Testis (tissue), 3 donors: ENCODE measurements around the gene FZD2. TPM values are rescaled to one million over a fixed set of nuclear protein-coding genes. Genes with fewer than 3 reads are reported as not detected.
"Not testable (repeated sequence)": the region's sequence is repeated elsewhere in the genome, so short reads cannot be mapped to it uniquely, and the experiment has no call there.

ENCODE experiments used
- DNase-seq: peaks from one replicate; pipeline ENCODE4 v3.0.0-alpha.2; 2019
- H3K27ac ChIP-seq, 2 donors: fragments of 200-600 bp; sonication (generic); one replicate each; pipeline ENCODE4 v1.5.1; 2019
- H3K27me3 ChIP-seq: fragments of 200-600 bp; sonication (generic); one replicate; pipeline ENCODE4 v1.5.1; 2019
- H3K36me3 ChIP-seq: fragments of 200-600 bp; sonication (generic); one replicate; pipeline ENCODE4 v1.5.1; 2017; ENCODE audit warnings: low read depth; ENCODE audit errors: missing control alignments
- H3K4me1 ChIP-seq: fragments of 200-600 bp; sonication (generic); one replicate; pipeline ENCODE4 v1.5.1; 2019
- H3K4me3 ChIP-seq, 2 donors: fragments of 200-600 bp; sonication (generic); one replicate each; pipeline ENCODE4 v1.5.1; 2017 to 2019
- H3K9me3 ChIP-seq: fragments of 200-600 bp; sonication (generic); one replicate; pipeline ENCODE4 v1.5.1; 2017
- CTCF ChIP-seq, 3 experiments: fragments of 450-650 bp in 2 of 3; fragments of 200-600 bp in 1 of 3; sonication (generic) in 1 of 3; IDR thresholded peaks; one replicate each; pipeline ENCODE4 v1.5.1; 2016 to 2019; ENCODE audit warnings: antibody characterized with exemption in 3 of 3, mild to moderate bottlenecking in 2 of 3, moderate library complexity in 1 of 3
- POLR2A ChIP-seq: fragments of 450-650 bp; IDR thresholded peaks from one replicate; pipeline ENCODE4 v1.6.1; 2017; ENCODE audit warnings: antibody characterized with exemption, mild to moderate bottlenecking, moderate library complexity
- WGBS, 2 donors: methylation state at CpG; one replicate each; pipeline ENCODE4 v1.1.5; 2018; 5-methylcytosine and 5-hydroxymethylcytosine counted together
- intact Hi-C: fragments of 100-400 bp; cut with DNase I; formaldehyde crosslinking; loops from one replicate; pipeline ENCODE4 v1.15.1; 2023; ENCODE audit warnings: low total_unique reads
- polyA plus RNA-seq: library from polyadenylated mRNA; stranded (reverse); fragments of 350-450 nt; fragmentation: Illumina TruSeq; extraction: RNeasy Lipid Tissue Mini Kit (QIAGEN cat#74804); gene quantifications from one replicate; pipeline ENCODE4 v1.2.3, GENCODE V29; 2014; ENCODE audit warnings: low read depth, low replicate concordance; ENCODE audit not compliant: insufficient read depth
- total RNA-seq, 2 donors: library from RNA; depleted of rRNA; stranded (reverse); fragments of >200 nt; gene quantifications; one replicate each; pipeline ENCODE4 v1.2.3, GENCODE V29; 2016

The FZD2 gene
- total and polyA plus RNA-seq, 3 donors from 2014 or later: 4.2 to 9.1 (median 6.1) TPM

GRCh38 chr17:44565866-44566443 is 8.7 kb downstream of the FZD2 start:
- intact Hi-C loops: no loop called here
- Histone ChIP-seq H3K36me3 (no peaks in the 10 kb centered on the region), H3K9me3 (no peaks in the 10 kb centered on the region), H3K4me3 (no peak overlapping the region), H3K27ac (no peak overlapping the region), H3K4me1 (no peaks in the 10 kb centered on the region), H3K27me3 (no peaks in the 10 kb centered on the region)
- WGBS, 2 donors: 50 to 68% methylated on average over 13 to 14 of the region's 14 CpGs
- DNase-seq: peak; percentile 32
- TF ChIP-seq CTCF (IDR thresholded peaks at IDR 0.05) (peak in 1 of 3 experiments; percentile 43), POLR2A (no peak)

DNA sequence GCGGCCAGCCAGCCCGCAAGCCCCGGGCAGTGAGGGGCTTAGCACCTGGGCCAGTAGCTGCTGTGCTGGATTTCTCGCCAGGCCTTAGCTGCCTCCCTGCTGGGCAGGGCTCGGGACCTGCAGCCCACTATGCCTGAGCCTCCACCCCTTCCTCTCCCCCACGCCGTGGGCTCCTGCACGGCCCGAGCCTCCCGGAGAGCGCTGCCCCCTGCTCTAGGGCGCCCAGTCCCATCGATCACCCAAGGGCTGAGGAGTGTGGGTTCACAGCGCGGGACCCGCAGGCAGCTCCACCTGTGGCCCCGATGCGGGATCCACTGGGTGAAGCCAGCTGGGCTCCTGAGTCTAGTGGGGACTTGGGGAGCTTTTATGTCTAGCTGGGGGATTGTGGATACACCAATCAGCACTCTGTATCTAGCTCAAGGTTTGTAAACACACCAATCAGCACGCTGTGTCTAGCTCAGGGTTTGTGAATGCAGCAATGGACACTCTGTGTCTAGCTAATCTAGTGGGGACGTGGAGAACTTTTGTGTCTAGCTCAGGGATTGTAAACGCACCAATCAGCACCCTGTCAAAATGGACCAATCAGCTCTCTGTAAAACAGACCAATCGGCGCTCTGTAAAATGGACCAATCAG is 11.1 kb downstream of the FZD2 start:
- H3K27ac ChIP-seq, H3K27me3 ChIP-seq, H3K9me3 ChIP-seq, H3K36me3 ChIP-seq, intact Hi-C loops, H3K4me1 ChIP-seq: not testable (repeated sequence)
- peak; percentile 20 for DNase-seq
- WGBS, 2 donors: 67 to 76% methylated on average over 2 to 20 of the region's 23 CpGs
- peak overlapping the region; percentile 15 to 24 for H3K4me3 ChIP-seq

- intact Hi-C loops: no loop called here
- no peaks in the 10 kb centered on the region for H3K36me3 ChIP-seq
- no peaks in the 10 kb centered on the region for H3K9me3 ChIP-seq
- WGBS, 2 donors: 51 to 73% methylated on average over 22 to 26 of the region's 26 CpGs
- H3K27ac ChIP-seq: no peak overlapping the region
- TF ChIP-seq CTCF (IDR thresholded peaks at IDR 0.05) (no peak), POLR2A (no peak)
- H3K4me3 ChIP-seq: peak overlapping the region in 1 of 2 donors; percentile 31
- H3K27me3 ChIP-seq: no peaks in the 10 kb centered on the region
- DNase-seq: peak; percentile 81
- H3K4me1 ChIP-seq: no peaks in the 10 kb centered on the region
Observed at GRCh38 chr17:44568945-44569858, 11.9 kb downstream of the FZD2 start.

- Histone ChIP-seq H3K4me3 (no peak overlapping the region), H3K27me3 (no peaks in the 10 kb centered on the region), H3K27ac (no peak overlapping the region), H3K36me3 (no peaks in the 10 kb centered on the region), H3K9me3 (no peaks in the 10 kb centered on the region), H3K4me1 (no peaks in the 10 kb centered on the region)
- no peak for DNase-seq
- 70 to 75% methylated on average over 2 of the region's 2 CpGs for WGBS, 2 donors
- TF ChIP-seq POLR2A (no peak), CTCF (IDR thresholded peaks at IDR 0.05) (no peak)
- intact Hi-C loops: no loop called here
Observed at GRCh38 chr17:44572801-44573200, 15.5 kb downstream of the FZD2 start.

GRCh38 chr17:44575403-44575802 is 18.1 kb downstream of the FZD2 start:
- TF ChIP-seq CTCF (IDR thresholded peaks at IDR 0.05): no peak
- TF ChIP-seq POLR2A: no peak
- no peaks in the 10 kb centered on the region for H3K4me1 ChIP-seq
- no peaks in the 10 kb centered on the region for H3K36me3 ChIP-seq
- H3K9me3 ChIP-seq: no peaks in the 10 kb centered on the region
- DNase-seq: no peak
- H3K4me3 ChIP-seq: no peak overlapping the region
- intact Hi-C loops: no loop called here
- no peak overlapping the region for H3K27ac ChIP-seq
- WGBS, 2 donors: 71 to 75% methylated on average over 2 of the region's 2 CpGs
- H3K27me3 ChIP-seq: no peaks in the 10 kb centered on the region
